Activated CD8-positive, alpha-beta memory T cell treated with anti-CD3 and anti-CD28 coated beads, Interleukin-2, amount 50 U/mL, for 1 hour (primary cell): ENCODE measurements around the gene SUSD5.
"Not testable (repeated sequence)": the region's sequence is repeated elsewhere in the genome, so short reads cannot be mapped to it uniquely, and the experiment has no call there.

Experiments
- DNase-seq: peaks from one replicate; pipeline ENCODE4 v3.0.0-alpha.2; 2020; ENCODE audit errors: extremely low read depth

The SUSD5 gene

GRCh38 chr3:33194303-33194702, 24.3 kb downstream of the SUSD5 start:
- DNase-seq: no peak

GRCh38 chr3:33187368-33187634, 31.3 kb downstream of the SUSD5 start:
- DNase-seq: no peak

GRCh38 chr3:33186524-33187367, 31.9 kb downstream of the SUSD5 start:
- DNase-seq: no peak

GRCh38 chr3:33184863-33185262, 33.7 kb downstream of the SUSD5 start:
- no peak for DNase-seq

GRCh38 chr3:33181641-33182040, 37.0 kb downstream of the SUSD5 start:
- DNase-seq: not testable (repeated sequence)

GRCh38 chr3:33181229-33181628, 37.4 kb downstream of the SUSD5 start:
- no peak for DNase-seq

- DNase-seq: no peak
Observed at GRCh38 chr3:33179132-33179531, 39.5 kb downstream of the SUSD5 start.

GRCh38 chr3:33174711-33175414, 43.7 kb downstream of the SUSD5 start:
- DNase-seq: no peak

GRCh38 chr3:33174095-33174494, 44.5 kb downstream of the SUSD5 start:
- DNase-seq: no peak

- no peak for DNase-seq
Observed at GRCh38 chr3:33173672-33174071, 44.9 kb downstream of the SUSD5 start.

GRCh38 chr3:33173103-33173502, 45.5 kb downstream of the SUSD5 start:
- no peak for DNase-seq

- DNase-seq: no peak
Observed at GRCh38 chr3:33171580-33171979, 47.0 kb downstream of the SUSD5 start.

GRCh38 chr3:33170531-33170930, 48.1 kb downstream of the SUSD5 start:
- DNase-seq: no peak

GRCh38 chr3:33167716-33168336, 50.8 kb downstream of the SUSD5 start:
- no peak for DNase-seq

- DNase-seq: no peak
Observed at GRCh38 chr3:33167284-33167683, 51.3 kb downstream of the SUSD5 start.

- no peak for DNase-seq
Observed at GRCh38 chr3:33166095-33166494, 52.5 kb downstream of the SUSD5 start.

- DNase-seq: no peak
Observed at GRCh38 chr3:33165372-33165771, 53.2 kb downstream of the SUSD5 start.

- not testable (repeated sequence) for DNase-seq
Observed at GRCh38 chr3:33162621-33163020, 56.0 kb downstream of the SUSD5 start.

GRCh38 chr3:33159981-33160380, 58.6 kb downstream of the SUSD5 start:
- DNase-seq: no peak

- no peak for DNase-seq
Observed at GRCh38 chr3:33159234-33159633, 59.4 kb downstream of the SUSD5 start.

GRCh38 chr3:33155301-33155700, 63.3 kb downstream of the SUSD5 start:
- DNase-seq: no peak

- no peak for DNase-seq
Observed at GRCh38 chr3:33153782-33154181, 64.8 kb downstream of the SUSD5 start.
